DMS53 treated with DMSO at 0.1 percent for 48 hours (cell line): Measurements from ENCODE around the gene SAMD14.
A peak's percentile ranks its signal among the peaks of the same experiment; 100 is the strongest.

ENCODE experiments used
- DNase-seq: peaks from one replicate; lab custom pipeline; 2025; ENCODE audit not compliant: unreplicated experiment; lab: John Stamatoyannopoulos, UW

The SAMD14 gene

GRCh38 chr17:50113624-50114320 lies 16.2 kb downstream of the SAMD14 start:
- no peak for DNase-seq

GRCh38 chr17:50112694-50113093 lies 17.3 kb downstream of the SAMD14 start:
- DNase-seq, result no peak

DNA sequence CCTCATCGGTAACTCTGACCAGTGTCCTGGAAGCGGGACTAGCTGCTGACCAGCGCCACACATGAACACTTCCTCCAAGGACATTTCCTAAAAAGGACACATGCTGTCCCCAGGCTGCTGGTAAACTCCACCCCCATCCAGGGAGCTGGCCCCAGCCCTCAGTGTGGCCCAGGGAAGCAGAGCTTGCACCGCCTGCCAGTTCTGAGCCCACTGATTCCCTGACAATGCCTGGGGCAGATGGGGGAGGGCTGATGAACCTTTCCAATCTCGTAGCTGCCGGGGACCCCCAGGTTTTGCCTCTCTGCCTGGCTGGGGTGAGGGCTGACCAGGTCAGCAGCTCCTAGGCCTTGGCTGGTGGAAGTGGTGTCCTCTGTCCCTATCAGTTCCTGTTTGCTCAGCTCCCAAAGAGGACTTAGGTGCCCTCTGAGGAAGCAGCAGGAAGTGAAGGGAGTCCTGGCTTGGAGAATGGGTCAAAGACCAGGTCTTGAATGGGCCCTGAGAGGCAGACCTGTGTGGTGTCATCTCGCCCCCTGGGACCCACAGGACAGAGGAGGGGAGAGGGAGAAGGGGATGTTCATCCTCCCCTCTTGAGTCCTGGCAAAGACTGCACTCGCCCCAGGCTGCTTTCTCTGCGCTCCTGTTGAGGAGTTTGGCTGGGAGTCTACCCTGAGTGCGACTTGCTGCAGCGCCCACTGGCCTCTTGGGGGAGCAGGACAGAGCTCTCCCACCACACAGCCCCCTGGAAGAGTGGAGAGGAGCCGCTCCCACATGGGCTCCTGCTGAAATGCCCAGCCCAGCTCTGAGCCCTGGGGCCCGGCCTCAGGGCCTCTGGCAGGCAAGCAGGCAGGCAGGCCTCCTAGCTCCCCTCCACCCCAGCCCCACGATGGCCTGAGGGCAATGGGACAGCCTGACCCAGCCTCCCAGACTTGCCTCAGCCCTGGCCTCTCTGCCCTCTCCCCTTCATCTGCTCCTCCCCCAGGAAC lies 18.0 kb downstream of the SAMD14 start:
- DNase-seq, result no peak

GRCh38 chr17:50110591-50111349 lies 19.2 kb downstream of the SAMD14 start:
- DNase-seq, result no peak

- no peak for DNase-seq
Measured at GRCh38 chr17:50109785-50110184, 20.2 kb downstream of the SAMD14 start.

GRCh38 chr17:50109207-50109606 lies 20.8 kb downstream of the SAMD14 start:
- DNase-seq, result no peak

- DNase-seq, result no peak
Measured at GRCh38 chr17:50108556-50108955, 21.4 kb downstream of the SAMD14 start.

- DNase-seq, result no peak
Measured at GRCh38 chr17:50107790-50108414, 22.1 kb downstream of the SAMD14 start.

DNA sequence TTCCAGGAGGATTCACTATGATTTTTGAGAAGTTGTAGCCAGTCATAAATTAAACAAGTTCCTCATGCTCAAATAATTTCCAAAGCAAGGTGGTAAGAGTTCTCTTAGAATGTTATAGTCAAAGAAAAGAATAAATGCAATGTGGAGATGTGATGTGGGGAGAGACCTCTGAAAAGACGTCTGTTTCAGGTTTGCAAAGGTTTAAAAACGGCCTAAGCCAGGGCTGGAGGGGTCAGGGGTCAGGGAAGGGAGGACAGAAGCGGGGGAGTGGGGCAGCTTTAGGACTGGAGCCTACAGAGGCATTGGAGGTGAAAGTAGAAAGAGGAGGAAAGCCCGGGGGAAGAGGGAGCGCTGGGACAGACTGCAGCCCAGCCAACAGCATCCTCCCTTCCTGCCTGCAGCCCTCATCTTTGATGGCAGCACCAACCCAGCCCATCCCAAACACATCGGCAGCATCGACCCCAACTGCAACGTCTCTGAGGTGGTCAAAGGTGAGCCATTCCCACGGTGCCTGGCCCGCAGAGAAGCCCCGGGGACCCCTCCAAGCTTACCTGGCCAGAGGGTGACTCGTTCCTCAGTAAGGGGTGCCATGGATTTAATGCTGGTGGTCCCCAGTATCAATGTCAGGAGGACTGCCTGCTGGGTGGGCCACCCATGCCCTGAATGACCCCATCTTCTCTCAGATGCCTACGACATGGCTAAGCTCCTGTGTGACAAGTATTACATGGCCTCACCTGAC lies 23.4 kb downstream of the SAMD14 start:
- no peak for DNase-seq

- DNase-seq, result no peak
Measured at GRCh38 chr17:50105811-50106210, 24.1 kb downstream of the SAMD14 start.

DNA sequence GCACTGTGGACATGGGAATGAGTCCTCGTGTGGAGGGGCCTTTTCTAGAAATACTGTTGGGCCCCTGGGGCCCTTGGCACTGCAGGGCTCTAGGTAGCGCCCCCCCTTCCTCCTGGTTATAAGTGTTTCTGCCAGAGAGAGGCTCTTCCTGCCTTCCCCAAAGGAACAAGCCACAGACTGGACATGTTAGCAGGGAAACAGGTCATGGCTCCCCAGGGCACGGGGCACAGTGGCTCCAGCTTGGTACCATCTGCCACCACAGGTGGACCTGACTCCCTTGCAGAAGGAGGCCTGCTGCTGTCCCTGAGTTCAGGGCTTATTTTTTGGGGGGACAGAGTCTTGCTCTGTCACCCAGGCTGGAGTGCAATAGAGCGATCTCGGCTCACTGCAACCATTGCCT lies 26.0 kb downstream of the SAMD14 start:
- DNase-seq, result no peak

- DNase-seq, result no peak
Measured at GRCh38 chr17:50103252-50103651, 26.7 kb downstream of the SAMD14 start.

- DNase-seq, result peak; percentile 13
Measured at GRCh38 chr17:50102164-50102991, 27.6 kb downstream of the SAMD14 start.

DNA sequence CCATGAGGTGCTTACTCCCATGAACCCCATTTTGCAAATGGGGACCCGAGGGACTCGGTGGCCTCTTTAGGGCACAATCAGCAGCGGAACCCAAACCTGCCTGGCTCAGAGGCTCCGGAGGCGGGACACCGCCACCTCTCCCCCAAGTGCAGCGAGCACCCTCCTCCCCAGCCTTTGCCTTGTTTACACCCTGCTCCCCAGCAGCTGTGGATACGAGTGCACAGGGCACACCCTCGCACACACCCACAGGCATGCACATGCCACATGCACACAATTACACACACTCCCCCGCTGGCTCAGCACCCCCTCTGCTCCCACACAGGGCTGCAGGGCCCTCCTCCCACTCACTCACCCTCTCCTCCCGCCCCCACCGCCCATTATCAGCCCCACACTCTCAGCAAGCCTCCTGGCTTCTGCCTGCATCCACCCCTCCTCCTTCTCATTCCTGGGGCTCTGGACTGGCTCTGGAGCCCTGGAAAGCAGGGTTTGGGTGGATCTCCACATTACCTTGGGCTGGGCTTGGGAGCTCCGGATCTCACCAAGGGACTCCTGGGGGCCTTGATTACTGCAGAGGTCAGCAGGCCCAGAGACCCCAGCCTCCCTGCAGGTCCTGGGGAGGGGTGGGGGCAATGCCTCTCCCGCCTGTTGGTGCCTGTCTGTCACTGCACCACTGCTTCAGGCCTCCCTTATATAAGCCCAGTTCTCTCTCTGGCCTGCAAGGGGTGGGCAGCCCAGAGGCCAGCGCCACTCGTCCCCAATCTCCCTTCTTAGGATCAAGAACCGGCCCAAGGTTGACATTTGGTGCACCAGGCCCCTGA lies 28.4 kb downstream of the SAMD14 start:
- DNase-seq, result no peak

DNA sequence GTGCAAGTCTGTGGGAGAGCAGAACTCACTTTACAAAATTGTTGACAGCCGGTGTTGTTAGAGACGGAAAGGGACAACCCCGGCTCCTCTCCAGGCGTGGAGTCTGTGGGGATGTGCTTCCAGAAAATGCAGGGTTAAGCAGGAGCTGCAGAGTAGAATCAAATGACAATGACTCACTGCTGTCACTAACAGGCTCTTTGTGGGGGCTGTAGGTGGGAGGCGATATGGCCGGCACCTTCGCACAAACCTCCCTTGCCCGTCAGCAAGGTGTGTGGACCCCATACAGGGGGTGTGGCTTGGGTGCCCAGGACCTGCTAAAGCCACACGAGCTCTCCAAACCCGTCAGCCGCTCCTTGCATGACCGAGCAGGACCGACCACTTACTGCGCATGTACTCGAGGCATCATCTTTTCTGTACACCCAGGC lies 29.0 kb downstream of the SAMD14 start:
- DNase-seq, result no peak

GRCh38 chr17:50100480-50100883 lies 29.5 kb downstream of the SAMD14 start:
- DNase-seq, result no peak

DNA sequence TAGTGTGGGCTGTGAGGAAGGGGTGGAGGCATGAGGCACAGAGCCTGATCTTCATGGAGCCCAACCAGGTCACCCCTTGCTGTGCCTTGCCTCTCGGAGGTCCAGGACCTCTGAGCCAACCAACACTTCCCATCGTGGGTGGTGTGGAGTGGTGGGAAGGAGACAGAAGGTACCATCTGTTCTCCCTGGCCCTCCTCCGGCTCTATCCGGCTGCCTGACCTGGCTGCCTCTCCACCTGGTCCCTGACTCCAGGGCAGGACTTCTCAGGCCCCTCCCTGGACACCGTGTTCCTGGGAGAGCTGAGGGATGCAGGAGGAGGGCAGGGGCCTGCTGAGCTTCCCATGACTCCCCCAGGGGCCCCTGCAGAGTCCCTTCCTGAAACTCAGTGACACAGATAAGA lies 31.0 kb downstream of the SAMD14 start:
- no peak for DNase-seq

DNA sequence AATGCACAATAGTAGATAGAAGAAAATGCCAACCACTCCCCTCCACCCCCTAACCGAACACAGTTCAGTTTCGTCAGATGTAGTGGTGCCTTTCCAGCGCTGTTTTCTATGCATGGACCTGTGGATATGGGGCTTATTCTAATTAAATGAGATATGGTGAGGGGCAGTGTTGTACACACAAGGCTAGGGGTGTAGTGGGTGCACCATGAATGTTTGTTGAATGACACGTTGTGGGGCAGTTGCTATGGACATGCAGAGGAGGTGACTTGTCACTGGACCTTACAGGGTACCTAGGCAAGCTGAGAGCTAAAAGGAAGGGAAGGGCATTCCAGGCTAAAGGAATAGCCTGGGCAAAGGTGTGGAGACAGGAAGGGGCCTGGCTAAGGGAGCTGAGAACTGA lies 31.4 kb downstream of the SAMD14 start:
- DNase-seq, result no peak

GRCh38 chr17:50097926-50098325 lies 32.0 kb downstream of the SAMD14 start:
- DNase-seq, result no peak
